GM23248 (cell line): ENCODE measurements around the gene PRKRIP1.
"Not testable (repeated sequence)": the region's sequence is repeated elsewhere in the genome, so short reads cannot be mapped to it uniquely, and the experiment has no call there.

ENCODE experiments used
- EZH2 ChIP-seq: fragments of 200-600 bp; sonication (generic); IDR thresholded peaks from 2 replicates; pipeline ENCODE4 v1.6.1; 2018; ENCODE audit warnings: antibody characterized with exemption, mild to moderate bottlenecking; ENCODE audit not compliant: insufficient read depth, poor library complexity, severe bottlenecking
- EZH2phosphoT487 ChIP-seq: fragments of 200-600 bp; sonication (generic); IDR thresholded peaks from 2 replicates; pipeline ENCODE4 v1.6.1; 2018; ENCODE audit warnings: antibody characterized with exemption, moderate library complexity, mild to moderate bottlenecking, low read depth; ENCODE audit not compliant: insufficient read depth

GRCh38 chr7:102408530-102408929 lies 12.4 kb downstream of the PRKRIP1 start:
- TF ChIP-seq EZH2, EZH2phosphoT487: not testable (repeated sequence)
